GM18951 (cell line): Measurements from ENCODE around the gene OR10A5.
"Not testable (repeated sequence)": the region's sequence is repeated elsewhere in the genome, so short reads cannot be mapped to it uniquely, and the experiment has no call there.

ENCODE experiments used
- POLR2A ChIP-seq: IDR thresholded peaks from 4 replicates; pipeline ENCODE4 v1.6.1; 2011; ENCODE audit warnings: mild to moderate bottlenecking; ENCODE audit not compliant: insufficient read length, insufficient read depth; ENCODE audit errors: extremely low read depth
- in situ Hi-C: fragments of 300-500 bp; cut with MboI; formaldehyde crosslinking; loops from one replicate; pipeline ENCODE4 v1.12.0; 2022; ENCODE audit warnings: low sequenced_read_pairs, mixed read lengths, inconsistent platforms; ENCODE audit not compliant: unreplicated experiment

The OR10A5 gene

GRCh38 chr11:6843670-6844069, 1.8 kb upstream of the OR10A5 start:
- in situ Hi-C loops, result no loop called here
- TF ChIP-seq POLR2A, result no peak

- in situ Hi-C loops, result no loop called here
- TF ChIP-seq POLR2A, result no peak
Observed at GRCh38 chr11:6844356-6844755, 1.1 kb upstream of the OR10A5 start.

- in situ Hi-C loops, result no loop called here
Observed at GRCh38 chr11:6850526-6850925, 5.0 kb downstream of the OR10A5 start.

GRCh38 chr11:6854801-6855200, 9.3 kb downstream of the OR10A5 start:
- in situ Hi-C loops, result not testable (repeated sequence)

More at GRCh38 chr11:6850526-6850925, 5.0 kb downstream of the OR10A5 start:
- TF ChIP-seq POLR2A, result no peak

- in situ Hi-C loops, result no loop called here
- no peak for TF ChIP-seq POLR2A
Observed at GRCh38 chr11:6855971-6856541, 10.6 kb downstream of the OR10A5 start.

GRCh38 chr11:6856871-6857270, 11.4 kb downstream of the OR10A5 start:
- no peak for TF ChIP-seq POLR2A
- in situ Hi-C loops, result no loop called here

- in situ Hi-C loops, result no loop called here
- TF ChIP-seq POLR2A, result no peak
Observed at GRCh38 chr11:6862961-6863360, 17.5 kb downstream of the OR10A5 start, which contains the start of gene OR10A2. TSS of gene OR10A2 (plus strand) at chr11:6863057. CDS start at chr11:6869755, 6,698 bp downstream.

- in situ Hi-C loops, result no loop called here
- TF ChIP-seq POLR2A, result no peak
Observed at GRCh38 chr11:6864438-6864837, 19.0 kb downstream of the OR10A5 start.

GRCh38 chr11:6871278-6871677, 25.8 kb downstream of the OR10A5 start:
- in situ Hi-C loops, result no loop called here
- TF ChIP-seq POLR2A, result no peak

GRCh38 chr11:6875761-6876160, 30.3 kb downstream of the OR10A5 start:
- in situ Hi-C loops, result no loop called here
- no peak for TF ChIP-seq POLR2A

- in situ Hi-C loops, result no loop called here
- no peak for TF ChIP-seq POLR2A
Observed at GRCh38 chr11:6876325-6876724, 30.8 kb downstream of the OR10A5 start, which contains the start of gene OR10A4. TSS of gene OR10A4 (plus strand) at chr11:6876625. CDS start at chr11:6876648, 23 bp downstream.

- in situ Hi-C loops, result no loop called here
- no peak for TF ChIP-seq POLR2A
Observed at GRCh38 chr11:6876914-6877313, 31.4 kb downstream of the OR10A5 start.

- no peak for TF ChIP-seq POLR2A
- in situ Hi-C loops, result no loop called here
Observed at GRCh38 chr11:6882751-6883150, 37.3 kb downstream of the OR10A5 start.

GRCh38 chr11:6887711-6888110, 42.2 kb downstream of the OR10A5 start:
- in situ Hi-C loops, result not testable (repeated sequence)

- in situ Hi-C loops, result no loop called here
- no peak for TF ChIP-seq POLR2A
Observed at GRCh38 chr11:6888830-6889229, 43.3 kb downstream of the OR10A5 start.
